ENCODE data around the gene STRADA. TPM values are rescaled to one million over a fixed set of nuclear protein-coding genes. Genes with fewer than 3 reads are reported as not detected.
A peak's percentile ranks its signal among the peaks of the same experiment; 100 is the strongest.

The STRADA gene
- total RNA-seq, result 10 to 100 TPM; 14.2 to 52.8 (median 40.4) TPM

- Histone ChIP-seq H3K4me3 (peak within 1 kb of the TSS; percentile 63 to 93 (median 80)), H3K4me1 (peaks cover 0 to 13% (median 3%) of the 10 kb centered on the region in 4 donors), H3K36me3 (peaks cover 0 to 13% (median 0%) of the 10 kb centered on the region in 3 donors), H3K9me3 (no peaks in the 10 kb centered on the region), H3K27ac (peak within 1 kb of the TSS; percentile 88 to 98 (median 94)), H3K27me3 (no peaks in the 10 kb centered on the region)
- peak in 1 of 6 experiments; percentile 3 for TF ChIP-seq CTCF (IDR thresholded peaks at IDR 0.05)
- peak; percentile 89 to 93 for TF ChIP-seq POLR2A (IDR thresholded peaks at IDR 0.05)
- DNase-seq, result peak; percentile 98 to 99 (median 99)
These were observed at the start of gene STRADA for GRCh38 chr17:63741408-63742173. TSS of gene STRADA (minus strand) at chr17:63741799. CDS start at chr17:63728369, 13,430 bp downstream.

- Histone ChIP-seq H3K27me3 (no peaks in the 10 kb centered on the region), H3K36me3 (peaks cover 0 to 84% (median 0%) of the 10 kb centered on the region in 3 donors), H3K4me3 (no peak overlapping the region), H3K4me1 (no peaks in the 10 kb centered on the region), H3K9me3 (no peaks in the 10 kb centered on the region), H3K27ac (no peak overlapping the region)
- TF ChIP-seq POLR2A (IDR thresholded peaks at IDR 0.05) (no peak), CTCF (IDR thresholded peaks at IDR 0.05) (no peak)
- no peak for DNase-seq
These were observed 48.5 kb upstream of the STRADA start for GRCh38 chr17:63790057-63790456.

GRCh38 chr17:63786971-63787711 lies 45.5 kb upstream of the STRADA start:
- Histone ChIP-seq H3K27ac (no peak overlapping the region), H3K9me3 (no peaks in the 10 kb centered on the region), H3K4me1 (no peaks in the 10 kb centered on the region), H3K4me3 (no peak overlapping the region), H3K27me3 (no peaks in the 10 kb centered on the region), H3K36me3 (peaks cover 0 to 68% (median 0%) of the 10 kb centered on the region in 3 donors)
- no peak for TF ChIP-seq CTCF (IDR thresholded peaks at IDR 0.05)
- TF ChIP-seq POLR2A (IDR thresholded peaks at IDR 0.05), result no peak
- no peak for DNase-seq

GRCh38 chr17:63786117-63786516 lies 44.5 kb upstream of the STRADA start:
- Histone ChIP-seq H3K4me1 (no peaks in the 10 kb centered on the region), H3K36me3 (peaks cover 0 to 58% (median 0%) of the 10 kb centered on the region in 3 donors)
- no peak for TF ChIP-seq CTCF (IDR thresholded peaks at IDR 0.05)
- no peak for TF ChIP-seq POLR2A (IDR thresholded peaks at IDR 0.05)

GRCh38 chr17:63785556-63785955 lies 44.0 kb upstream of the STRADA start:
- Histone ChIP-seq H3K27ac (no peak overlapping the region), H3K4me3 (no peak overlapping the region), H3K27me3 (no peaks in the 10 kb centered on the region), H3K36me3 (peaks cover 0 to 52% (median 0%) of the 10 kb centered on the region in 3 donors), H3K9me3 (no peaks in the 10 kb centered on the region), H3K4me1 (no peaks in the 10 kb centered on the region)
- no peak for DNase-seq
- no peak for TF ChIP-seq POLR2A (IDR thresholded peaks at IDR 0.05)
- TF ChIP-seq CTCF (IDR thresholded peaks at IDR 0.05), result no peak

More at GRCh38 chr17:63786117-63786516, 44.5 kb upstream of the STRADA start:
- Histone ChIP-seq H3K27me3 (no peaks in the 10 kb centered on the region), H3K27ac (no peak overlapping the region), H3K9me3 (no peaks in the 10 kb centered on the region), H3K4me3 (no peak overlapping the region)
- no peak for DNase-seq

Data from Peyer's patch (tissue), 4 donors.